Adrenal gland (tissue), 5 donors: Measurements from ENCODE around the gene TNMD.
"Not testable (repeated sequence)": the region's sequence is repeated elsewhere in the genome, so short reads cannot be mapped to it uniquely, and the experiment has no call there.

ENCODE experiments used
- CTCF ChIP-seq, 6 experiments: fragments of 450-650 bp in 4 of 6; fragments of 200-600 bp in 2 of 6; sonication (generic) in 1 of 6; IDR thresholded peaks; 1 replicate in 5 of 6; 2 replicates in 1 of 6; pipeline versions ENCODE4 v1.5.1 to v1.8.0; 2016 to 2021; ENCODE audit warnings: antibody characterized with exemption in 6 of 6, mild to moderate bottlenecking in 2 of 6, moderate library complexity in 1 of 6
- POLR2A ChIP-seq, 2 donors: fragments of 450-650 bp; IDR thresholded peaks; one replicate each; pipeline ENCODE4 v1.6.1; 2017; ENCODE audit warnings: antibody characterized with exemption in 2 of 2, mild to moderate bottlenecking in 2 of 2, moderate library complexity in 1 of 2
- donor health status: DM: no; HTN: no; CAD: no.

- TF ChIP-seq POLR2A, CTCF (IDR thresholded peaks at IDR 0.05): not testable (repeated sequence)
Measured at GRCh38 chrX:100565534-100565933, 19.2 kb upstream of the TNMD start.
